GM12891 (cell line): ENCODE measurements around the gene MARK3.

Experiments used
- POLR2A ChIP-seq: IDR thresholded peaks from 2 replicates; pipeline ENCODE4 v1.6.1; 2011; ENCODE audit warnings: low read depth, low read length, control low read depth
- POLR2AphosphoS5 ChIP-seq: IDR thresholded peaks from 2 replicates; pipeline ENCODE4 v1.6.1; 2011; ENCODE audit warnings: low read depth, low read length, control low read depth
- SPI1 ChIP-seq: IDR thresholded peaks from 2 replicates; pipeline ENCODE4 v1.6.1; 2011; ENCODE audit warnings: low read depth, low read length, control low read depth

DNA sequence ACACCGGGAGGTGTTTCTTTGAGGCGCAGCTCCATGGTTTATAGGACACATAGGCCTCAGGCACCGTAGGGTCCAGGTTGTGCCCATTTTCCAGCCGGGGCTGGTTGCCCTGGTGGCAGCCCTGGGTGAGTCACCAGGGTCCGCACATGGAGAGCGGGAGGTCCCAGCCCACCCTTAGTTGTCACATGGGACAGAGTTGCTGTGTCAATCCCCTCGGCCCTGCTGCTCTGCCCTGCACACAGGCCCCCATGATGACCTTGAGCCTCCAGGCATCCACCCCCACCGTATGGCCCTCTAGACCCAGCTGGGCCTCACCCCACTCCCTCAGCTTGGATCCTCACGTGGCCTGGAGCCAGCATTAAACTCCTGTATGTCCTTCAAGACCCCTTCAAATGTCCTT lies 151.5 kb downstream of the MARK3 start:
- TF ChIP-seq POLR2A (no peak), POLR2AphosphoS5 (no peak), SPI1 (no peak)
